KOPT-K1 (cell line): ENCODE data around the gene SRD5A1.
"Not testable (repeated sequence)": the region's sequence is repeated elsewhere in the genome, so short reads cannot be mapped to it uniquely, and the experiment has no call there.

ENCODE experiments used
- H3K27ac ChIP-seq: fragments of 200-600 bp; sonication (generic); 2 replicates; pipeline ENCODE4 v1.5.1; 2016; ENCODE audit warnings: antibody characterized with exemption, mild to moderate bottlenecking, low read depth, low read length; ENCODE audit not compliant: poor library complexity, severe bottlenecking
- H3K36me3 ChIP-seq: fragments of 200-600 bp; sonication (generic); 2 replicates; pipeline ENCODE4 v1.5.1; 2017; ENCODE audit warnings: antibody characterized with exemption, mild to moderate bottlenecking, low read length, moderate library complexity; ENCODE audit not compliant: insufficient read depth
- H3K9me3 ChIP-seq: fragments of 200-600 bp; sonication (generic); 2 replicates; pipeline ENCODE4 v1.5.1; 2017; ENCODE audit warnings: antibody characterized with exemption, low read length, mild to moderate bottlenecking; ENCODE audit not compliant: insufficient read depth, poor library complexity, severe bottlenecking

The SRD5A1 gene

GRCh38 chr5:6649186-6649585, 15.9 kb downstream of the SRD5A1 start:
- H3K27ac ChIP-seq = no peak overlapping the region
- H3K36me3 ChIP-seq = peaks cover 16% of the 10 kb centered on the region; the same call in 1 of the 2 replicates

DNA sequence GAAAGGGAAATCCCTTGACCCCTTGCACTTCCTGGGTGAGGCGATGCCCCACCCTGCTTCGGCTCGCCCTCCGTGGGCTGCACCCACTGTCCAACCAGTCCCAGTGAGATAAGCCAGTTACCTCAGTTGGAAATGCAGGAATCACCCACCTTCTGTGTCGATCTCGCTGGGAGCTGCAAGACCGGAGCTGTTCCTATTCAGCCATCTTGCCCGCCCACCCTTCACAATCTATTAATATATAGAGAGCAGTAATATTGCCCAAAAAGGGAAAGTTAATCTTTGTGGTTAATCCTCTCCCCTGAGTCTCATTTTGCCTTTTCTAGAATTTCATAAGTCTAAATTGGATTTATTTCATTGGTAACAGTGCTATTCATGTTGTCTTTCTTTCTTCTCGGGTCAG, 16.4 kb downstream of the SRD5A1 start:
- H3K9me3 ChIP-seq = peaks cover 19% of the 10 kb centered on the region
- peaks cover 17% of the 10 kb centered on the region; the same call in 1 of the 2 replicates for H3K36me3 ChIP-seq
- H3K27ac ChIP-seq = no peak overlapping the region

More at GRCh38 chr5:6649186-6649585, 15.9 kb downstream of the SRD5A1 start:
- peaks cover 19% of the 10 kb centered on the region for H3K9me3 ChIP-seq

DNA sequence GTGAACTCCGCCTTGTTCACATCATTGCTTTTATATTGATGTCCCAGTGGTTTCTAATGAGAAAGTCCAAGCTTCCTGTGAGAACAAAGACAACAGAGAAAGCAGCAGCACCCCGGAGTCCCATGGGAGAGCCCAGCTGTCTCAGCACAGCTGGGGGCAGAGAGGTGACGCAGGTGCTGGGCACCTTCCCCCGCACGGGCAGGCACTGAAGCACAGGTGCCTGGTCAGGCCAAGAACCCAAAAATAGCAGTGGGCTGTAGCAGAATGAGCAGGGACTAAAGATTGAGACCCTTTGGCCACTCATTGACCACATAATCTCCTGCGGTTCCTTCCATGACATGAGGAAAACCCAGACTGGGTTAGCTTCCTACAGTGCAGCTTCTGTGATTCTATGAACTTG, 18.8 kb downstream of the SRD5A1 start:
- H3K36me3 ChIP-seq = peaks cover 39% of the 10 kb centered on the region
- H3K9me3 ChIP-seq = peaks cover 29% of the 10 kb centered on the region
- no peak overlapping the region for H3K27ac ChIP-seq

DNA sequence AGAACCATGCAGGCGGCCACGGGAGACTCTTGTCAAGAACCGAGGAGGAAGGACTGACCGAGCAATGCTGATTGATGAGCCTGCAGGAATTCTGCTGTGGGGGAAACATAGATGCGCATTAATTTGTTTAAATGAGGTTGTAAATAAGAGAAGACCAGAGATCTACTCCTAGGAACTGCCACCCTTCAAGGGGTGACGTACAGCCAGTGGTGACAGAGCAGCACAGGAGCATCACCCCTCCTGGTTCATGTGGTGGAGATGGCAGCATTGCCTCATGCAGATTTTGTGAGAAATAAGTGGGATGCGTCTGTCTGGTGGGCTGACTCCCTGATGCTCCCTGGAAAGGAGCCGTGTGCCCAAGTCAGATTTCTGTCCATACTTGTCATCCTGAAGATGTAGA, 22.2 kb downstream of the SRD5A1 start:
- no peak overlapping the region for H3K27ac ChIP-seq
- H3K9me3 ChIP-seq = peaks cover 13% of the 10 kb centered on the region
- H3K36me3 ChIP-seq = peaks cover 37% of the 10 kb centered on the region

- H3K36me3 ChIP-seq = peaks cover 37% of the 10 kb centered on the region
- no peak overlapping the region for H3K27ac ChIP-seq
- H3K9me3 ChIP-seq = peaks cover 13% of the 10 kb centered on the region
Measured at GRCh38 chr5:6656680-6657079, 23.4 kb downstream of the SRD5A1 start.

DNA sequence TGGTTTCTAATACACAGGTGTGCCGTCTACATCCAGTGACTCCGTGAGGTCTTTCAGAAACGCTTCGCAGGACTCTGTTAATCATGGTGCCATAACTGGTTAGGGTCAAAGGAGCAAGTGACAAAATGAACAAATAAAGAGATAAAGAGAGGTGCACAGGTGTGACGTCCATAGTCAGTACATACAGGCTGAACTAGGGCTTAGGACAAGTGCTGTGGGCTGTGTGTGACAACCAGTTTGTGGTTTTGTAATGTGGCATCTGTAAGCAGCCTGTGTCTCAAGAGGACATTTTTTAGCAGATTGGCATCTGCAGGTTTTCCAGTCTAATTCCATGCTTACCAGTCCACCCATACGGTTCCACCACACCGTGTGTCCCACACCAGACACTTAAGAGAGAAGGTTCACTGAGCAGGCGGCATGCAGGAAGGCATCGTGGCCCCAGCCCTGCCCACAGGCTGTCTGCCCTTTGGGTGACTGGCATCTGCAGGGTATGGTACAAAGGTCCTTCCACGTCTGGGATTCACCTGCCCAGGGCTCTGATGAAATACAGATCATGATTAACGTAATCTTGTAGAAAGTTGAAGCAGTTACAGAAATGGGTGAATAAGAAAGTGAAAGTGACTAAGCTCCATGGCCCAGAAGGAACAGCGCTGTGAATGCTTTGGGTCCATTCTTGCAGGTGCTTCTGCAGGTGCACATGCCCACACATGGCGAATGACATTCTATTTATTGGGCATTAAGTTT, 26.9 kb downstream of the SRD5A1 start:
- Histone ChIP-seq H3K36me3 (peaks cover 23% of the 10 kb centered on the region), H3K9me3 (peaks cover 13% of the 10 kb centered on the region), H3K27ac (peak overlapping the region; percentile 67)

DNA sequence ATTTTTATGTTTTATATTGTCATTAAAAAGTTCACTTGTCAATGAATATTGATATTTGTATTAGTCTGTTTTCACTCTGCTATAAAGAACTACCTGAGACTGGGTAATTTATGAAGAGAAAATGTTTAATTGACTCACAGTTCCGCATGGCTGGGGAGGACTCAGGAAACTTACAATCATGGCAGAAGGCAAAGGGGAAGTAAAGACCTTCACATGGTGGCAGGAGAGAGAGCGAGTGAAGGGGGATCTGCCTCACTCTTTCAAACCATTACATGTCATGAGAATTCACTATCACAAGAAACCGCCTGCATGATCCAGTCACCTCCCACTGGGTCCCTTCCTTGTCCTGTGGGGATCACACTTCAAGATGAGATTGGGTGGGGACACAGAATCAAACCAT, 27.4 kb downstream of the SRD5A1 start:
- H3K36me3 ChIP-seq = peaks cover 17% of the 10 kb centered on the region
- peaks cover 13% of the 10 kb centered on the region for H3K9me3 ChIP-seq
- H3K27ac ChIP-seq = no peak overlapping the region

DNA sequence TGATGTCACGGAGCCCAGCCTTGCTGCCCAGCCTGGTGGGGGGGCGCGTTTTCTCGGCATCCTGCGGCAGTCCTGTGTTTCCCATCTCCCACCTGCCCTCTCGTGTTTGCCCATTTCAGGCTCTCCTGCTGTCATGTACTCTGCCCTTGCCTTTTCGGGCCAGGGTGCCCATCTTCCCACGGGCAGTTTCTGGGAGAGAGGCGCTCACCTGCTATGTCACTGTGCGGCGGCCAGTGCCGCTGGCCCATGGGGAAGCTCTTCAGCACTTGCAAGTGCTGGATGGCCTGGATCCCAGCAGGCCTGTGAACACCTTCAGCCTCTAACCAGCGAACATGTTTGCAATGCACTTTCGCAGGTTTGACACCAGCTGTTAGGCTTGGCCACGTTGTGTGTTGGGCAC, 33.5 kb downstream of the SRD5A1 start:
- Histone ChIP-seq H3K27ac (no peak overlapping the region), H3K36me3 (peaks cover 9% of the 10 kb centered on the region), H3K9me3 (no peaks in the 10 kb centered on the region)

DNA sequence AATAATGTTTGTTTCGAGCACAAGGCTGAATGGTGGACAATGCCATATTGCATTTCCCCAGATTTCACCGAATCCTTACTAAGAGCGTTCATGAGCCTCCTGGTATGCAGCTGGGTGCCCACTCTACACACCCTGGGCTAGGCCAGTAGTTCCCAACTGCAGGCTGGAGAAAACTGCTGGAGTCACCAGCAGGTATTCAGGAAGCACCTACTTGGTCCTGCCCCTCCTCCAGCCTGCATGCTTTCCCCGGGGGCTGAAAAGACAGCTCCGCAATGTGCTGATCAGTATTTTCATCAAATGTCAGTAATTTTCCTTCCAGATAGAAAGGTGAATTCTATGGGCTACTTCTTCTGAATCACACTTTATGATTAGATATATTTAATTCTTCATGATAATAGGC, 34.4 kb downstream of the SRD5A1 start:
- Histone ChIP-seq H3K36me3 (peaks cover 9% of the 10 kb centered on the region), H3K9me3 (no peaks in the 10 kb centered on the region), H3K27ac (no peak overlapping the region)

GRCh38 chr5:6668717-6669116, 35.5 kb downstream of the SRD5A1 start:
- not testable (repeated sequence) for H3K27ac ChIP-seq, H3K36me3 ChIP-seq, H3K9me3 ChIP-seq

DNA sequence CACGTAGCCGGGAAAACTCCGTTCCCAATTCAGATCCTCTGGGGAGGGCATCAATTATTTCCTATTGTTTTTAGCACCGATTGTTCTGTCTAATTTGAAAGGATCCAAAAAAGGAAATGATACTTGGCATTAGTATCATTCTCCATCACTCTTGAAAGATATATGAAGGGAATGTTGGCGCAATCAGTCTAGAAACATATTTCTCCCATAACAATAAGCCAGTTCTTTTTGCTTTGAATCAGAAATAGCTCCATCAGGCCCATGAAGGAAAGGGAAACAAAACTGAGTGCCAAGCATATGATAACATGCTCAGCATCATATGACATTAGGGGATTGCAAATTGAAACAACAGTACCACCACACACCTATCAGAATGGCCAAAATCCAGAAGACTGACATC, 39.8 kb downstream of the SRD5A1 start:
- Histone ChIP-seq H3K36me3 (peaks cover 9% of the 10 kb centered on the region), H3K27ac (no peak overlapping the region), H3K9me3 (no peaks in the 10 kb centered on the region)

- Histone ChIP-seq H3K36me3 (peaks cover 9% of the 10 kb centered on the region), H3K27ac (no peak overlapping the region), H3K9me3 (no peaks in the 10 kb centered on the region)
Measured at GRCh38 chr5:6673963-6674362, 40.7 kb downstream of the SRD5A1 start.

DNA sequence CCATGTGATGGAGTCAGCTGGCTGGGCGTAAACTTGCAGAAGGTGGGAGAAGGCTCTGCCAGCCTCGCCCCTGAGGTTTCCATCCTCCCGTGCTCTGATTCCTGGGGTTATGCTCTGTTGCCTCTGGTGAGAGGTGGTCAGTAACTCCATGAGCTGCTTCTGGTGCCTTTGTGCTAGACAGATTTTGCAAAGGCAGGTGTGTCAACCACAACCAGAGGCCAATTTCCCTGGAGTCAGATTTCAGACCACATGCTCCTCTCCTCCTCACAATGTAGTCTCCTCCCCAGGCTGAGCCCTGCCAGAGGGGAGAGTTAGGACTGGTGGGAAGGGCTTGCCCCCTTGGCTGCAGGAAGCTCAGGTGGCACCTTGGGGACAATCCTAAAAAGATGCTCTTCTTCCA, 41.2 kb downstream of the SRD5A1 start:
- no peak overlapping the region for H3K27ac ChIP-seq
- peaks cover 9% of the 10 kb centered on the region for H3K36me3 ChIP-seq
- no peaks in the 10 kb centered on the region for H3K9me3 ChIP-seq

DNA sequence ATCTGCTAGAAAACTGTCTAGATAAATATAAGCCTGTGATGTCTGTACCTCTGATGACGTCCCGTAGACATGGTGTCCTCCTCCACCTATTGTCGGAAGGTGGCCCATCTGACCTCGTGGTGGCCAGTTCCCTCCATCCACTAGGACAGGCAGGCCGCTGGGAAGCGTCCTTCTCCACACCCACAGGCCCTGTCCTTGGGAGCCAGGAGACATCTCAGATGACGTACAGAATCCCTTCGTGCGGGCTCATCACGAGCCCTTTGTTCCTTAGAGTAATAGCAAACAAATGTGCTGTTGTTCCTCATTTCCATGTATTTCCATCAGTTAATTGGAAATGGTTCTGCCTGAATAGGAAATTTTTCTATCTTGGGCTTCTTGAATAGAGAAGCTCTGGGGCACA, 41.6 kb downstream of the SRD5A1 start:
- peaks cover 7% of the 10 kb centered on the region for H3K36me3 ChIP-seq
- H3K9me3 ChIP-seq = no peaks in the 10 kb centered on the region
- H3K27ac ChIP-seq = no peak overlapping the region

DNA sequence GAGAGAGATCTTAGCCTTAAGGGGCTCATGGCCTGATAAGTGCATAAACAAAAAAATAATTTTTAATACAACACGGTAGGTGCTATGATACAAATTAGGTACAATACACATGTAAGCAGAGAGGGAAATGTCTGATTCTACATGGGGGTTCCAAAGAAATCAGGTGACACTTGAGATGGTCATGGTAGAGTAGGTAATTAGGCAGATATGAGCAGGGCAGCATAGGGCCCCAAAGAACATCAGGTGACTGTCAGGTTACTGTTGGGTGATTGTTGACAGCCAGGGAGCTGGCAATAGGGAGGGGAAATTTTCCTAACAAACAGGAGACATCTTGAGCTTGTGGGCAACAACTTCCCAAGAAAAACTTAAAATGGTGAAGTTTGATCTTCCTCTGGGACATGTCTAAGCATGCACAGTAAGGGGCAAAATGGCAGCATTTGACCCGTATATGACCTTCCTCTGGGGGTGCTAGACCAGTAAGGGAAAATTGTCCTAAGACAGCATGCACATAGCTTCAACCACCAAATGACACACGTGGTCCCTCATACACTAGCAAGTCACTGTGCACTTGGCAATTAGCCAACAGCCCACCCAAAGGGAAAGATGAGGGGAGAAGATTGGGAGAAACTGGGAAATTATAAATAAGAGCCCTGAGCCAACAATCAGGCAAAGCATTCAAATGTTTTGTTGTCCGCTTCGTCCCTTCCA, 42.7 kb downstream of the SRD5A1 start:
- Histone ChIP-seq H3K27ac (no peak overlapping the region), H3K36me3 (no peaks in the 10 kb centered on the region), H3K9me3 (no peaks in the 10 kb centered on the region)

GRCh38 chr5:6676702-6677101, 43.5 kb downstream of the SRD5A1 start:
- Histone ChIP-seq H3K36me3 (no peaks in the 10 kb centered on the region), H3K9me3 (no peaks in the 10 kb centered on the region)

More at GRCh38 chr5:6676702-6677101, 43.5 kb downstream of the SRD5A1 start:
- H3K27ac ChIP-seq = no peak overlapping the region
